ENCODE data around the gene CELF6.

The CELF6 gene

GRCh38 chr15:72338617-72339321 lies 18.8 kb upstream of the CELF6 start:
- TF ChIP-seq, protein P1, sequence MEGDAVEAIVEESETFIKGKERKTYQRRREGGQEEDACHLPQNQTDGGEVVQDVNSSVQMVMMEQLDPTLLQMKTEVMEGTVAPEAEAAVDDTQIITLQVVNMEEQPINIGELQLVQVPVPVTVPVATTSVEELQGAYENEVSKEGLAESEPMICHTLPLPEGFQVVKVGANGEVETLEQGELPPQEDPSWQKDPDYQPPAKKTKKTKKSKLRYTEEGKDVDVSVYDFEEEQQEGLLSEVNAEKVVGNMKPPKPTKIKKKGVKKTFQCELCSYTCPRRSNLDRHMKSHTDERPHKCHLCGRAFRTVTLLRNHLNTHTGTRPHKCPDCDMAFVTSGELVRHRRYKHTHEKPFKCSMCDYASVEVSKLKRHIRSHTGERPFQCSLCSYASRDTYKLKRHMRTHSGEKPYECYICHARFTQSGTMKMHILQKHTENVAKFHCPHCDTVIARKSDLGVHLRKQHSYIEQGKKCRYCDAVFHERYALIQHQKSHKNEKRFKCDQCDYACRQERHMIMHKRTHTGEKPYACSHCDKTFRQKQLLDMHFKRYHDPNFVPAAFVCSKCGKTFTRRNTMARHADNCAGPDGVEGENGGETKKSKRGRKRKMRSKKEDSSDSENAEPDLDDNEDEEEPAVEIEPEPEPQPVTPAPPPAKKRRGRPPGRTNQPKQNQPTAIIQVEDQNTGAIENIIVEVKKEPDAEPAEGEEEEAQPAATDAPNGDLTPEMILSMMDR (IDR thresholded peaks at IDR 0.05), result no peak
- Histone ChIP-seq H3K9me3 (no peaks in the 10 kb centered on the region), H3K27ac (peak overlapping the region; percentile 55), H3K4me1 (ENCODE audit: control insufficient read depth in 1 of 2, insufficient read depth in 1 of 2, low read depth in 1 of 2, low read length in 1 of 2) (peaks cover 14 to 16% of the 10 kb centered on the region in 2 experiments), H3K4me3 (ENCODE audit: low read depth in 1 of 2, low read length in 1 of 2) (no peak overlapping the region), H3K36me3 (peaks cover 34% of the 10 kb centered on the region), H3K27me3 (no peaks in the 10 kb centered on the region)

DNA sequence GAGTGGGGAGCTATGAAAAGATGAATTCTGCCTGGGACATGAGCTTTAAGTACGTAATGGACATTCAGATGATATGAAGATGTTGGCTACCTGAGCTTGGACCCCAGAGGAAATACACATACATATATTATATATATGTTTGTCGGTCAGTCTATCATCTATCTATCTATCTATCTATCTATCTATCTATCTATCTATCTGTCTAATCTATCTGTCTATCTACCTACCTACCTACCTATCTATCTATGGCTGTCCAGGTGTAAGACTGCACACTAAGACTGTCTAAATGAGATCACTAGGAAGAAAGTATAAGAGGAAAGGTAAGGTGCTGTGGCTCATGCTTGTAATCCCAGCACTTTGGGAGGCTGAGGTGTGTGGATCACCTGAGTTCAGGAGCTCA lies 18.2 kb upstream of the CELF6 start:
- peaks cover 28% of the 10 kb centered on the region for H3K36me3 ChIP-seq
- no peaks in the 10 kb centered on the region for H3K27me3 ChIP-seq
- peaks cover 14 to 16% of the 10 kb centered on the region in 2 experiments for H3K4me1 ChIP-seq (ENCODE audit: control insufficient read depth in 1 of 2, insufficient read depth in 1 of 2, low read depth in 1 of 2, low read length in 1 of 2)
- no peaks in the 10 kb centered on the region for H3K9me3 ChIP-seq
- TF ChIP-seq, protein P1 (IDR thresholded peaks at IDR 0.05), result no peak
- no peak overlapping the region for H3K4me3 ChIP-seq (ENCODE audit: low read depth in 1 of 2, low read length in 1 of 2)
- H3K27ac ChIP-seq, result peak overlapping the region; percentile 55

- no peak overlapping the region for H3K27ac ChIP-seq
- no peaks in the 10 kb centered on the region for H3K27me3 ChIP-seq
- H3K4me1 ChIP-seq (ENCODE audit: control insufficient read depth in 1 of 2, insufficient read depth in 1 of 2, low read depth in 1 of 2, low read length in 1 of 2), result peaks cover 12 to 14% of the 10 kb centered on the region in 2 experiments
- H3K4me3 ChIP-seq (ENCODE audit: low read depth in 1 of 2, low read length in 1 of 2), result no peak overlapping the region
- H3K36me3 ChIP-seq, result peaks cover 15% of the 10 kb centered on the region
- TF ChIP-seq, protein P1 (IDR thresholded peaks at IDR 0.05), result no peak
- no peaks in the 10 kb centered on the region for H3K9me3 ChIP-seq
These were observed 14.9 kb upstream of the CELF6 start for GRCh38 chr15:72334842-72335241.

GRCh38 chr15:72331021-72331420 lies 11.1 kb upstream of the CELF6 start:
- no peaks in the 10 kb centered on the region for H3K9me3 ChIP-seq
- no peak overlapping the region for H3K4me3 ChIP-seq (ENCODE audit: low read depth in 1 of 2, low read length in 1 of 2)
- peaks cover 22% of the 10 kb centered on the region for H3K36me3 ChIP-seq
- no peaks in the 10 kb centered on the region for H3K4me1 ChIP-seq (ENCODE audit: control insufficient read depth in 1 of 2, insufficient read depth in 1 of 2, low read depth in 1 of 2, low read length in 1 of 2)
- no peak overlapping the region for H3K27ac ChIP-seq
- no peaks in the 10 kb centered on the region for H3K27me3 ChIP-seq
- TF ChIP-seq, protein P1 (IDR thresholded peaks at IDR 0.05), result no peak

GRCh38 chr15:72323752-72324151 lies 3.8 kb upstream of the CELF6 start:
- Histone ChIP-seq H3K27ac (no peak overlapping the region), H3K36me3 (peaks cover 17% of the 10 kb centered on the region), H3K27me3 (peaks cover 18% of the 10 kb centered on the region), H3K4me3 (ENCODE audit: low read depth in 1 of 2, low read length in 1 of 2) (no peak overlapping the region), H3K4me1 (ENCODE audit: control insufficient read depth in 1 of 2, insufficient read depth in 1 of 2, low read depth in 1 of 2, low read length in 1 of 2) (peaks cover 5 to 10% of the 10 kb centered on the region in 2 experiments), H3K9me3 (no peaks in the 10 kb centered on the region)
- TF ChIP-seq, protein P1 (IDR thresholded peaks at IDR 0.05), result no peak

Data from neutrophil (primary cell).